ENCODE measurements around the gene CTNNBIP1. TPM values are rescaled to one million over a fixed set of nuclear protein-coding genes. Genes with fewer than 3 reads are reported as not detected.

The CTNNBIP1 gene
- total and polyA plus RNA-seq, 10 donors, result 7.3 to 17.5 (median 12.1) TPM

DNA sequence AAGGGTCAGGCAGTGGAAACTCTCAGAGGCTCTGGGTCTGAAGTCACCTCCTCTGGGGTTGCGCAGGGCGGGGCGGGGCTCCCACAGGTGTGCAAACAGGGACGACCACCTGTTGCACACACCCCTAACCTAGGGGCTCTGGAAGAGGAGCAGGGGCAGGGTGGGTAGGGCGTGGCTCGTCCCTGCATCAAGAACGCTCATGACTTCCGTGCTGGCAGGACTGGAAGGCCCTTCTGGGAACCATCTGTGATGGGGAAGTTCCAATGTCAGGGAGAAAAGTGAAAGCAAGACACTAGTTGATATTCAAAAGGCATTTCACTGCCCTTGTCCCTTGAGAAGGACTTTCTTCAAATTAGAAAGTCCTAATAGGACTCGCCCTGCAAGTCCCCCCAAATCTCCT, 64.2 kb downstream of the CTNNBIP1 start:
- Histone ChIP-seq H3K36me3 (peaks cover 0 to 11% (median 0%) of the 10 kb centered on the region in 6 donors), H3K4me3 (no peak overlapping the region), H3K9me3 (no peaks in the 10 kb centered on the region), H3K27ac (peak overlapping the region in 3 of 8 donors; percentile 13 to 47 (median 14)), H3K27me3 (replicated peaks in 1 of 7) (peaks cover 0 to 12% (median 0%) of the 10 kb centered on the region in 7 donors), H3K4me1 (peaks cover 2 to 27% (median 14%) of the 10 kb centered on the region in 6 donors)
- no peak for DNase-seq
- TF ChIP-seq POLR2AphosphoS5 (IDR thresholded peaks at IDR 0.05), result no peak
- TF ChIP-seq, protein P1, sequence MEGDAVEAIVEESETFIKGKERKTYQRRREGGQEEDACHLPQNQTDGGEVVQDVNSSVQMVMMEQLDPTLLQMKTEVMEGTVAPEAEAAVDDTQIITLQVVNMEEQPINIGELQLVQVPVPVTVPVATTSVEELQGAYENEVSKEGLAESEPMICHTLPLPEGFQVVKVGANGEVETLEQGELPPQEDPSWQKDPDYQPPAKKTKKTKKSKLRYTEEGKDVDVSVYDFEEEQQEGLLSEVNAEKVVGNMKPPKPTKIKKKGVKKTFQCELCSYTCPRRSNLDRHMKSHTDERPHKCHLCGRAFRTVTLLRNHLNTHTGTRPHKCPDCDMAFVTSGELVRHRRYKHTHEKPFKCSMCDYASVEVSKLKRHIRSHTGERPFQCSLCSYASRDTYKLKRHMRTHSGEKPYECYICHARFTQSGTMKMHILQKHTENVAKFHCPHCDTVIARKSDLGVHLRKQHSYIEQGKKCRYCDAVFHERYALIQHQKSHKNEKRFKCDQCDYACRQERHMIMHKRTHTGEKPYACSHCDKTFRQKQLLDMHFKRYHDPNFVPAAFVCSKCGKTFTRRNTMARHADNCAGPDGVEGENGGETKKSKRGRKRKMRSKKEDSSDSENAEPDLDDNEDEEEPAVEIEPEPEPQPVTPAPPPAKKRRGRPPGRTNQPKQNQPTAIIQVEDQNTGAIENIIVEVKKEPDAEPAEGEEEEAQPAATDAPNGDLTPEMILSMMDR (IDR thresholded peaks at IDR 0.05 in 8 of 11, conservative IDR thresholded peaks at IDR 0.05 in 3 of 11), result no peak
- no peak for TF ChIP-seq POLR2A (IDR thresholded peaks at IDR 0.05)
- intact Hi-C loops (cut with DNase I; ENCODE audit: low total_unique reads), result no loop called here
- 59 to 78% (median 70%) methylated on average over 9 of the region's 9 CpGs for WGBS, 5 donors

DNA sequence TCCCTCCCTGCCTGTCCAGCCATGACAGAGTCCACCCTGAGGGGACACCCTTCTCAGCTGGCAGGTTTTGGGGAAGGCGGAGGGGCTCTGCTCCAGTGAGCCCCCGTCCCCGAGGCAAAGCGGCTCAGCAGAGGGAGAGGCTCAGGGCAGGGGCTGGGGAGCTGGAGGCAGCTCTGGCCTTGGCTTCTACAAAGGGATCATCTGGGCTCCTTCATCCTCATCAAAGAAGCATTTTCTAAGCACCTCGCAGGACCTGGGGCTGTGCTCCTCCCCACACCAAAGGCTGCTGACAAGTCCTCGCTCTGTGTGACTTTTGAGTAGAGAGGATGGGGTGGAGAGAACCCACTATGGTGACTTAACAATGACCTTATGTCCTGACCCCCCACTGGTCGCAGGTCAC, 65.3 kb downstream of the CTNNBIP1 start:
- peaks cover 2 to 15% (median 7%) of the 10 kb centered on the region in 6 donors for H3K4me1 ChIP-seq
- DNase-seq, result no peak

DNA sequence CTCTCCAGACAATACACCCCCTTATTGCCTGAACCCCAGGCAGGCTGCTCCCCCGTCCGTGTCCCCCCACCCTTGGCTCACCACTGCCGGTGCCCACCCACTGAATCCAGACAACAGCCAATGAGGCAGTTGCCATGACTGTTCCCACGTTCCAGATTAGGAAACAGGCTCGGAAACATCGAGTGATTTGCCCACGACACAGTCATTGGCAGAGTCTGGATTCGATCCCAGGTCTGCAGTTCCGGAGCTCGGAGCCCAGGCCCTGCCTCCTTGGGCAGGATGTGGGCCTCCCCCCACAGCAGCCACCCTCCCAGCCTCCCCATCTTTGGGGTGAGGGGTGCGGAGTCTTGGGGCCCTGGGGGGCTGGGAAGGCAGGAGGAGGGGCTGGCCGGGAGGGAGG, 66.0 kb downstream of the CTNNBIP1 start:
- H3K36me3 ChIP-seq, result peaks cover 0 to 4% (median 0%) of the 10 kb centered on the region in 6 donors
- H3K4me1 ChIP-seq, result peaks cover 0 to 9% (median 3%) of the 10 kb centered on the region in 6 donors
- DNase-seq, result peak; percentile 47
- H3K27me3 ChIP-seq (replicated peaks in 1 of 7), result peaks cover 0 to 12% (median 0%) of the 10 kb centered on the region in 7 donors
- no peak overlapping the region for H3K27ac ChIP-seq
- no peak for TF ChIP-seq POLR2AphosphoS5 (IDR thresholded peaks at IDR 0.05)
- no peak for TF ChIP-seq POLR2A (IDR thresholded peaks at IDR 0.05)
- TF ChIP-seq, protein P1 (IDR thresholded peaks at IDR 0.05 in 8 of 11, conservative IDR thresholded peaks at IDR 0.05 in 3 of 11), result no peak
- H3K9me3 ChIP-seq, result no peaks in the 10 kb centered on the region
- WGBS, 5 donors, result 70 to 80% (median 73%) methylated on average over 12 of the region's 12 CpGs
- intact Hi-C loops (cut with DNase I; ENCODE audit: low total_unique reads), result no loop called here
- H3K4me3 ChIP-seq, result no peak overlapping the region

More for the DNA sequence above, 65.3 kb downstream of the CTNNBIP1 start:
- intact Hi-C loops (cut with DNase I; ENCODE audit: low total_unique reads), result no loop called here
- no peaks in the 10 kb centered on the region for H3K9me3 ChIP-seq
- TF ChIP-seq POLR2AphosphoS5 (IDR thresholded peaks at IDR 0.05) (no peak), POLR2A (IDR thresholded peaks at IDR 0.05) (no peak)
- TF ChIP-seq, protein P1 (IDR thresholded peaks at IDR 0.05 in 8 of 11, conservative IDR thresholded peaks at IDR 0.05 in 3 of 11), result no peak
- no peak overlapping the region for H3K27ac ChIP-seq
- peaks cover 0 to 11% (median 0%) of the 10 kb centered on the region in 6 donors for H3K36me3 ChIP-seq
- 88 to 93% (median 92%) methylated on average over 5 to 7 of the region's 7 CpGs for WGBS, 5 donors
- H3K27me3 ChIP-seq (replicated peaks in 1 of 7), result peaks cover 0 to 12% (median 0%) of the 10 kb centered on the region in 7 donors
- no peak overlapping the region for H3K4me3 ChIP-seq

- no peak overlapping the region for H3K4me3 ChIP-seq
- no peak overlapping the region for H3K27ac ChIP-seq
- no peaks in the 10 kb centered on the region for H3K9me3 ChIP-seq
- no peaks in the 10 kb centered on the region for H3K36me3 ChIP-seq
- H3K27me3 ChIP-seq (replicated peaks in 1 of 7), result peaks cover 0 to 12% (median 0%) of the 10 kb centered on the region in 7 donors
- no peak for TF ChIP-seq POLR2A (IDR thresholded peaks at IDR 0.05)
- no peak for TF ChIP-seq POLR2AphosphoS5 (IDR thresholded peaks at IDR 0.05)
- TF ChIP-seq, protein P1 (IDR thresholded peaks at IDR 0.05 in 8 of 11, conservative IDR thresholded peaks at IDR 0.05 in 3 of 11), result no peak
- peaks cover 0 to 9% (median 3%) of the 10 kb centered on the region in 6 donors for H3K4me1 ChIP-seq
- intact Hi-C loops (cut with DNase I; ENCODE audit: low total_unique reads), result no loop called here
- DNase-seq, result peak; percentile 68
- WGBS, 5 donors, result 77 to 87% (median 82%) methylated on average over 4 to 7 of the region's 7 CpGs
These were observed 66.5 kb downstream of the CTNNBIP1 start for GRCh38 chr1:9843576-9843945.

All from spleen (tissue), 11 donors.